Anterior cingulate cortex (tissue), 58 donors: ENCODE measurements around the gene F13B.
"Not testable (repeated sequence)": the region's sequence is repeated elsewhere in the genome, so short reads cannot be mapped to it uniquely, and the experiment has no call there.

Experiments
- DNase-seq, 58 donors: peaks; one replicate each; lab custom pipeline; 2025; lab: John Stamatoyannopoulos, UW

The F13B gene

DNA sequence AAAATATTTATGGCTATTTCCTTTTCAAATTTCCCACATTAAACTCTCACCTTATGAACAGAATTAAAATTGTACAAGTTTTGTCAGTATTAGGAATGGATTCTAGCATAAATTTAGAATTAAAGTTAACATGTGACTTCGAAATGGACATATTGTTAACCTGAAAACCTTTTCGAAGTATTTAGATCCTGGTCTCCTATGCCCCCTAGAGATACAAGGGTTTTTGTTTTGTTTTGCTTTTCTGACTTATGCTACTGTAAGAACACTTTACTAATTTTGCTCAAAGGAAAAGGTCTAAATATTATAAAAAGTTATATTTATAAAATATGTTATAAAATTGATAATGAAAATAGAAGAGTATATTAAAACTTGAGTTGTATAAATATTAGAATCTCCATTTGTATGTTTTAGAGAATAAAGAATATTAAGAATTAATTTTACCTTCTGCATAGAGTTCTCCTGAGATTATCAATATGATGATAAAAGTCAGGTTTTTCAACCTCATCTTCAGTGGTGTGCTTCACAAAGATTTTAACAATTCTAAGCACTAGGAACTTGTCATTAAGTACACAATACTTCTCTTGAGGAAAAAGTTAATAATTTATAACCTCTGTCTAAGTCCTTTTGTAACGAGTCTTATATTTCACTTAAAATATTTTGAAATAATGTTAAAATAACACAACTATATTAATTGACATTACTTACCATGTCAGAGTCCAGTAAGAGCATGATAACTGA lies at the start of gene F13B:
Gene F13B, minus strand, starts transcription at position 542 of the 738 bp plus-strand sequence. Its CDS starts 37 bp downstream, at position 505.
- no peak for DNase-seq

DNA sequence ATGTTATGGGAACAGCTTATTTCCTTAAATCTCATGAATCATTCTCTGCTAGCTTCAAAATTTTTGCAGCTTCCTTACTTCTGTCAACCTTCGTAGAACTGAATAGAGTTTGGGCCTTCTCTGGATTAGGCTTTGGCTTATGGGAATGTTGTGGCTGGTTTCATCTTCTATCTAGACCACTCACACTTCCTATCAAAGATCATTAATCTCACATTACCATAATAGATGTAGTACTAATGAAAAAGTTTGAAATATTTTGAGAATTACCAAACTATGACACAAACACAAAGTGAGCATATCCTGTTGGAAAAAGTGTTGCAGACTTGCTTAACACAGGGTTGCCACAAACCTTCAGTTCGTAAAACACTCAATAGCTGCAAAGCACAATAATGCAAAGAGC lies 49.1 kb upstream of the F13B start:
- DNase-seq, result no peak

GRCh38 chr1:197106869-197107268 lies 39.8 kb upstream of the F13B start:
- DNase-seq, result no peak

GRCh38 chr1:197103300-197103699 lies 36.2 kb upstream of the F13B start:
- peak in 4 of 58 donors; percentile 0 to 49 (median 1) for DNase-seq

GRCh38 chr1:197101978-197102377 lies 34.9 kb upstream of the F13B start:
- peak in 1 of 58 donors; percentile 6 for DNase-seq

DNA sequence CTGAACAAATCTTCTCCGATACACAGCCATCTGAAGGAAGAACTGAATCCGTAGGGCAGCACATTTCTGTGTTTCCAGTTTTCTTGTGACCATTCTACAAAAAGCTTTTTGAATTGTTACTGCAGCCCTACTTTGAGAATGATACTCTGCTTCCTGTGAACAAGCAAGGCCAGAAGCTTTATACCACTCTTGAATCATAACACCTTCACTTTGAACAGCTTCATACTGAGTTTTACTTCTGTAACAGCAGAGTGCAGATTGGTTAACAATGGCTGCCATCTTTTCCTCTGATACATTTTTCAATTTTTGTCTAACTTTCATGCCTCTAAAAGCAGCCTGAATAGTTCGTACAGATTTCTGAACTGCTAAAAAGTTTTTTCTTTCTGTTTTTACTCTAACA lies 33.6 kb upstream of the F13B start:
- no peak for DNase-seq

DNA sequence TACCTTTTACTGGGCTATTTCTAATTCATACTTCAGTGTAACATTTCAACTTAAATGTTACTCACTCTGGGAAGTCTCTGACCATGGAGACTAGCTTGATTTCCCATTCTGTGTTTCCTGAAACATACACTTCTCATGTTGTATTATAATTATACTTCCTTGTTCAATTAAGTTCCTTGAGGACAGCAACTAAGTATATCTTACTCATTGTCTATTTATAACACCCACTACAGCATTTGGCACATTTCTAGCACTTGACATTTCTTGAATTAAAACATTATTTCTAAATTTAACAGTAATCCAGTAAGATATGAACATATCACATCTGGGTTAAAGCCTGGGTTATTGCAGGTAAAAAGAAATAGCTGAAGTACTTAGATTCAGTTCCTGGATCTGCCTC lies 32.4 kb upstream of the F13B start:
- DNase-seq, result no peak

- DNase-seq, result not testable (repeated sequence)
Measured at GRCh38 chr1:197096971-197097370, 29.9 kb upstream of the F13B start.

DNA sequence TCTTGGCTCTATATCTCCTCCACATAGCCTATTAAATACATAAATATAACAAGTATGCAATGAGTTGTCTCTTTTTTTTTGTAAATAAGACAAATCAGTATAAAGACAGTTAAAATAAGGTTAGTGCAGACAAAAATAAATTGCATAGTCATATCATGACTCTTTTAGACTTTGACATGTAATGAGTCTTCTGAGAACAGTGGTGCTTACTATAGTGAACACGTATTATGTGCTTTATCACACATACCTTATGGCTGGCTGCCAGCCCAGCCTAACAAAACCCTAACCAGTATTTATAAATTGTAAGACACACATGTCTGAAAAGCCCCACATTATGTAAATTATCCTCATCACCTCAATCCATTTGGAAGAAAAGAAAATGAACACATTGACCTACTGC lies 29.1 kb upstream of the F13B start:
- DNase-seq, result no peak

GRCh38 chr1:197093226-197093885 lies 26.3 kb upstream of the F13B start:
- DNase-seq, result no peak

DNA sequence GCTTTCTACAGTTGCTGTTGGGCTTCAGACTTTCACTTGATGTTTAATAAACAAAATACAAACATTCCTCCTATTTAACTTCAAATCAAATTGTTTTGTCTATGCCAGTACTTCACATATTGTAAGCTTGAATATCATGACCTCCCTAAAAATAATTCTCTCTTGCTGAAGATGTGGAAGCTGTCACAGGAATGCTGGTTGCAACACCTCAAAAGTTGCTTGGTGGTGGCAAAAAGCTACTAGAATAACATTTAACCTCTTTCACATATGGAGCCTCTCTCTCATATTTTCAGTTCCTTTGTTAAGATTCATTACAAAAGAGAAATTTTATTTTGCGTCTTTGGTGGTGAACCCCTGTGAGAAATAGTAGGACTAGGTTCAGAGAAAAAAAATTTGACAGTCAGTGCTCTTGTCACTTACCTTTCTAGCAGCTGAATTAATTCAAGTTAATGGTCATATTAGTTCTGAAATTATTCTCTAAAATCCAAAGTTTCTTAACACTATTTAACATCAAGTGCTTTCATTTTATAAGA lies 25.5 kb upstream of the F13B start:
- DNase-seq, result no peak

DNA sequence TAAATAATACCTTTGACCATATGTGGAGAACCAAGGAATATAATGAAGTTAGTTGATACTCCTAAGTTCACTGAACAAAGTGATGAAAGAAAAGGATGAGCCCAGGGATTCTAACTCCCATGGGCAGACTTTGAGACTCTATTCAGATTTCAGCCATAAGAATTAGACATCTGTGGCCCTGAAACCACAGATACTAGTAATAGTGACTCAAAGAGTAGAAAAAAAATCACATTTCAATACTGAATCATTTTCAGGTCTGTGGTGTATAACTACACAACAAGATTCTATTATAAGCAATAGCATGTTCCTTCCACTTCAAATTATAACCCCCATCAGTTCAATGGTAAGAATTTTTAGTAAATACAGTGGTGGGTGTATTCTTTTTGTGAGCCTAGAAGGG lies 16.4 kb upstream of the F13B start:
- no peak for DNase-seq

DNA sequence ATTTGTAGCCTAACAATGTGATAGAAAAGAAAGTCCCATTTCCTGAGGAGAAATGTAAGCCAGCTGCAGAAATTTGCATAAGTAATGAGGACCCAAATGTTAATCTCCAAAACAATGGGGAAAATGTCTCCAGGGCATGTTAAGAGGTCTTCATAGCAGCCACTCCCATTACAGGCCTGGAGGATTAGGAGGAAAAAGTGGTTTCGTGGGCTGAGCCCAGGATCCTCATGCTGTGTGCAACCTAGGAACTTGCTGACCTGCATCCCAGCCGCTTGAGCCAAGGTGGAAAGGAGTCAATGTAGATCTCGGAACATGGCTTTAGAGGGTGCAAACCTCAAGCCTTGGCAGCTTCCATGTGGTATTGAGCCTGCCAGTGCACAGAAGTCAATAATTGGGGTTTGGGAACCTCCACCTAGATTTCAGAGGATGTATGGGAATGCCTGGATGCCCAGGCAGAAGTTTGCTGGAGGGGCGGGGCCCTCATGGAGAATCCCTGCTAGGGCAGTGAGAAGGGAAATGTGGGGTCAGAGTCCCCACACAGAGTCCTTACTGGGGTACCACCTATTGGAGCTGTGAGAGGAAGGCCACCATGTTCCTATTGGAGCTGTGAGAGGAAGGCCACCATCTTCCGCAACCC lies 14.2 kb upstream of the F13B start:
- DNase-seq, result no peak

DNA sequence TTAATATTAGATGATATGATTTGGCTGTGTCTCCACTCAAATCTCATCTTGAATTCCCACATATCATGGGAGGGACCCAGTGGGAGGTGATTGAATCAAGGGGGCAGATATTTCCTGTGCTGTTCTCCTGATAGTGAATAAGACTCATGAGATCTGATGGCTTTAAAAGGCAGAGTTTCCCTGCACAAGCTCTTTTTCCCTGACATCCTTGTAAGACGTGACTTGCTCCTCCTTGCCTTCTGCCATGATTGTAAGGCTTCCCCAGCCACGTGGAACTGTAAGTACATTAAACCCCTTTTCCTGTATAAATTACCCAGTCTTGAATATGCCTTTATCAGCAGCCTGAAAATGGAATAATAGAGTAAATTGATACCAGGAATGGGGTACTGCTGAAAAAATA lies 13.3 kb upstream of the F13B start:
- DNase-seq, result no peak

DNA sequence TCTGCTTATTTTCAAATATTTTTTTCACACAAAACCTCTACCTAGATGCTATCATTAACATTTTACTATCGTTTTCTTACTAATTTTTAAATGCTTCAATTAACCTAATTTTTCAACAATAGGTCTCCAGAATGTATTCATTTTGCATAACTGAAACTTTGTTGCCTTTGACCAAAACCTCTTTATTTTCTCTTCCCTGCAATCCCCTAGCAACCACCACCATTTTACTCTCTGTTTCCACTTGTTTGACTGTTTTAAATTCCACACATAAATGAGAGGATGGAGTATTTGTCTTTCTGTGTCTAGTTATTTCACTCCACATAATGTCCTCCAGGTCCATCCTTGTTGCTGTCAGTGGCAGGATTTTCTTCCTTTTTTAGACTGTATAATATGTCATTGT lies 9.5 kb upstream of the F13B start:
- no peak for DNase-seq

DNA sequence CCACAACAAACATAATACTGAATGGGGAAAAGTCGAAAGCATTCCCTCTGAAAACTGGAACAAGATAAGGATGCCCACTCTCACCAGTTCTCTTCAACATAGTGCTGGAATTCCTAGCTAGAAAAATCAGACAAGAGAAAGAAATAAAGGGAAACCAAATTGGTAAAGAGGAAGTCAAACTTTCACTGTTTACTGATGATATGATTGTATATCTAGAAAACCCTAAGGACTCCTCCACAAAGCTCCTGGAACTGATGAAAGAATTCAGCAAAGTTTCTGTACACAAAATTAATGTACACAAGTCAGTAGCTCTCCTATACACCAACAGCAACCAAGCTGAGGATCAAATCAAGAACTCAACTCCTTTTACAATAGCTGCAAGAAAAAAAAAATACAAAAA lies 6.9 kb upstream of the F13B start:
- no peak for DNase-seq

DNA sequence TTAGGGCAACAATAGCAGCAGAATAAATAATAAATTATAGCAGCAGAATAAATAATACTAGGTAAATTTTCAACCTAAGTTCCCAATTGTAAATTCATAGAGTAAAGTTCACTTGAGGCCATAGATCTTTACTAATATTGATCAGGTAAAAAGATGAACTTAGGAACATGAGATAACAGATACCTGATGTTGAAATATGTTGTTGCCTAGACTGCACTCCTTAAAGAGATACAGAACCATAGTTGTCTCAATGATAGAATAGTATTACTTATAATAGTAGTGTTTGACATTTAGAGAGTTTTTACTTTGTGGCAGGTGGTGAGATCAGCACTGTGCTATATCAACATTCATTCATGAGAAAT lies 378 bp upstream of the F13B start:
- DNase-seq, result no peak

DNA sequence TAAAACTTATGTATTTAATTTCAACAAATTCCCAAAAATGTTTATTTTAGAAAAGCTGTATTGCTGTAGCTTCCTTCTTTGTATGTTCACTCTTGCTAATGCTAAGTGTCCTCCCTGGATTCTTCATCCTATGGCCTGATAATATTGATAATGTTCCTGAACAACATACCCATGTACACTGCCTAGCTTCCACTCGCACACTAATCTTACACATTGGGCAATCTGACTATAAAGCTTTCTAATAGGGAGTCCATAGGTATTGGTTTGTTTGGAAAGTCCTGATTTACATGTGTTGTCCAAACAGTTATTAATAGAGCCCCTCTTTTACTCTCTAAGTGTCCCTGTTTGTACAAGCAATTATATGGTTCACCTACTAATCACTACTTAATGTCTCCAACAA lies 783 bp downstream of the F13B start:
- DNase-seq, result no peak

GRCh38 chr1:197065559-197065958 lies 1.5 kb downstream of the F13B start:
- DNase-seq, result no peak

DNA sequence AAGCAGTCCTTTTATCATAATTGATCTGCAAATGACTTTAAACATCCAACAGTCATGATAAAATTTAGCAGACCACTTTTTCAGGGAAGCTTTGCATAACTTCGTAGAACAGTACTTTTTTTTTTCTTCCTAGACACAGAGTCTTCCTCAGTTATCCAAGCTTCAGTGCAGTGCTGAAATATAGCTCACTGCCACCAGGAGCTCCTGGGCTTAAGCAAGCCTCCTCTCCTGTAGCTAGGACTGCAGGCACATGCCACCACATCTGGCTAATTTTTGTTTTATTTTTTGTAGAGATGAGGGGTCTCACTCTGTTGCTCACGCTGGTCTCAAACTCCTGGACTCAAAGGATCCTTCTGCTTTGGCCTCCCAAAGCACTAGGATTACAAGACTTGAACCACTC lies 3.8 kb downstream of the F13B start:
- no peak for DNase-seq

DNA sequence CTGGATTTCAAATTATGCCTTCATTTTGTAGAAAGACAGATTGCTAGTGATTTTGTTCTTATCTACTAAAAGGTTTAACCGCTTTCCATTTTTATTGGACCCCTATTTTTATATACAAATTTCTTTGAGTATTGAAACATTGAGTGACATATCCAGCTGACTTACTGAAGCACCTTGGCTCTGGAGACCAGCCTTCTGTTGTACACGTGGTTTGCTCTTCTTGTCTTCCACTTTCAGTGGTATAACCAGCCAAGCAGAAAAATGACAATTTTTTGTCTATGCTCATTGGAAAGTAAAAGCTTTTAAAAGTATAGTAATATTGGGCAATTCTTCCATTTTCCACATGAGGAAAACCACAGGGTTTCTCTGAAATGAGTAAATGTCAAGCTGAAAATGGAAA lies 4.4 kb downstream of the F13B start:
- DNase-seq, result no peak

DNA sequence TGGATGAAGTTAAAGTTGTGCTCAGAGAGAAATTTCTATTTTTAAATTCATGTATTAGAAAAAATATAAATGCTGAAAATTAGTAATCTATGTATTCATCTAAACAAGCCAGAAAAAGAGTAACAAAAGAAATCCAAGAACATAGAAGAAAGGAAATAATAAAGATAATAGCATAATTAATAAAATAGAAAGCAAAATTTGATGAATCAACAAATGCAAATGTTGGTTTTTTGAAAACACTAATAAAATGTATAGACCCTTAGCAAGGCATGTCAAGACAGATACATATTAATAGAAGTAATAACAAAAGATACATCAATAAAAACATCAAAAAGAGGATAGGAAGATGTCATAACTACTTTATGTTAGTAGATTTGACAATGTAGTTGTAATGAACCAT lies 18.0 kb downstream of the F13B start:
- no peak for DNase-seq
